DMS 273 (cell line): ENCODE data around the gene PIP5K1B.
"Not testable (repeated sequence)": the region's sequence is repeated elsewhere in the genome, so short reads cannot be mapped to it uniquely, and the experiment has no call there.

Source experiments
- DNase-seq: peaks from one replicate; lab custom pipeline; 2025; ENCODE audit not compliant: unreplicated experiment; lab: John Stamatoyannopoulos, UW

The PIP5K1B gene

DNA sequence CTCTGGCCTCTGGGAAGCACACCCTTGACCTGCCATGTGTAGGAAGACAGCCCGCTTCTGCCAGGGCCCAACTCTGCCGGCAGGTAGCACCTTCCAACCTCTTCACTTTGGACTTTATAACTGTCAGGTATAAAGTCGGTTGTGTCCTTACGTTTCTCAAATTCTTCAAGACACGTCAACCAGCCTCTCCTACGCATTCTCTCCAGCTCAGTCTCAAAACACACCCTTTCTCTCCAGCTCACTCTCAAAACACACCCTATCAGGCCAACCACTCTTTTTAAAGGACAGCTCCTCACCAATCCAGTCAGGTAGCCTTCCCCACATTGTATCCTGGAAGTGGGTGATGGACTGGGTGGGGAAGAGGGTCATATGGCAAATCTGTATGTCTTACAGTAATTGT lies 344.1 kb downstream of the PIP5K1B start:
- DNase-seq: no peak

DNA sequence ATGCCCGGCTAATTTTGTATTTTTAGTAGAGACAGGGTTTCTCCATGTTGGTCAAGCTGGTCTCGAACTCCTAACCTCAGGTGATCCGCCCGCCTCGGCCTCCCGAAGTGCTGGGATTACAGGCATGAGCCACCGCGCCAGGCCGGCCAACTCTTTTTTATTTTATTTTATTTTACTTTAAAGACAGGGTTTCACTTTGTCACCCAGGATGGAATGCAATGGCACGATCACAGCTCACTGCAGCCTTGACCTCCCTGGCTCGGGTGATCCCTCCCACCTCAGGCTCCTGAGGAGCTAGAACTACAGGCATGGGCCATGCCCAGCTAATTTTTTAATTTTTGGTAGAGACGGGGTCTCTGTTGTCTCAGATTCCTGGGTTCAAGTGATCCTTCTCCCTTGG lies 345.9 kb downstream of the PIP5K1B start:
- DNase-seq: not testable (repeated sequence)

DNA sequence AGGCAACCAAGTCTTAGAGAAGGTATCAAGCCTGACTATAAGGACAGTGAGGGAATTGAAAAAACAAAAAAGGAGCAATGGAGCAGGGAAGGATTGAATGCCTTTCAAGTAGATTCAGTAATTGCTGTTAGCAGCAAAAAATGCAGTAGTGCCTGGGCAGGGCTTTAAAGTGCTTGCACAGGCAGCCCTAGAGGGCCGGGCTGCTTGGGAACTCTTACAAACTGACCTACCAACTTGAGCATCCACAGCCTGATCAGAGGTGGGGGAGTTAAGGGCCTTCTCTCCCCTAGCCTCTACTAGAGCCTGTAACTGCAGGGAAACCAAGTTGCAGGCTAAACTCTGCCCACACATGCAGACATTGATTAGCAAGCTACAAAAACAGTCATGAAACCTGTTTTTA lies 349.9 kb downstream of the PIP5K1B start:
- no peak for DNase-seq

DNA sequence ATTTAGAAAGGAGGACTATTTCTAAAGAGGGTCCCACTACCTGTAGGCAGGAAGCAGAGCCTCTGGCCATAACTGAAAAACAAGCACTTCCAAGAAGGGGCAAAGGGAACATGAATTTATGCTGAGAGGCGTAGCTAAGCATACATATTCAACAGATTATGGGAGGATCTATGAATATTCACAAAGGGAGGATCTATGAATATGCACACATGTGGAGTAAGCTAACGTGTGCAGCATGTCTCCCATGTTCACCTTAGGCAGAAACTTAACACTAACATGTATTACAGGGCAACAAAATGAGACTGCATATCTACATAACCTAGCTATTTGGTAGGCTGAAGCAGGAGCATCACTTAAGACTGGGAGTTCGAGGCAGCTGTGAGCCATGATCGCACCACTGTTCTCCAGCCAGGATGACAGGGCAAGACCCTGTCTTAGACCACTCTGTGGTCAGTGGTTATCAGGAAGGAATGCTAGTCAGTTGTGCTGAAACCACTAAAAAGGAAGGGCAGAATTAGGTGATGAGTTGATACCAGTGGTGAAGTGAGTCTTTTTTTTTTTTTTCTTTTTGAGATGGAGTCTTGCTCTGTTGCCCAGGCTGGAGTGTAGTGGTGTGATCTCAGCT lies 351.3 kb downstream of the PIP5K1B start:
- DNase-seq: no peak

DNA sequence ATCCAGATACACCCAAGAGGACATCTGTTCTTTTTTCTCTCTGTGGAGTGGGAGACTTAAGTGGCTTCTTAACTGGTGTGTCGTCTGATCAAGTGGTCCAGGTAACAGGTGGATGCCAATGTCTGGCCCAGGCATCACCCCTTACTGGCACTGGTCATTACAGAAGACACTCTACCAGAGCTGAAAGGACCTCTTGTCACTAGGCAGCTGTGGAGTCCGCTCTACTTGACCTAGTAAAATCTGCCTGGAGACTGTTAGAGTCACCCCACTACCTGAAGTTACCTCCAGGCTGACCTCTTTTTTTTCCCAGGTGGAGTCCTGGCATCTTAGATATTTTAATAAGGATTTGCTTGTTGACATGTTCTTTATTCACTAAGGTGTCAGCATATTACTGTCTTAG lies 353.1 kb downstream of the PIP5K1B start:
- DNase-seq: no peak
